Islet precursor cell (in vitro differentiated cells): ENCODE data around the gene CBX8.

ENCODE experiments used
- DNase-seq: peaks from one replicate; pipeline ENCODE4 v3.0.0-alpha.2; 2018

CBX8 gene

DNA sequence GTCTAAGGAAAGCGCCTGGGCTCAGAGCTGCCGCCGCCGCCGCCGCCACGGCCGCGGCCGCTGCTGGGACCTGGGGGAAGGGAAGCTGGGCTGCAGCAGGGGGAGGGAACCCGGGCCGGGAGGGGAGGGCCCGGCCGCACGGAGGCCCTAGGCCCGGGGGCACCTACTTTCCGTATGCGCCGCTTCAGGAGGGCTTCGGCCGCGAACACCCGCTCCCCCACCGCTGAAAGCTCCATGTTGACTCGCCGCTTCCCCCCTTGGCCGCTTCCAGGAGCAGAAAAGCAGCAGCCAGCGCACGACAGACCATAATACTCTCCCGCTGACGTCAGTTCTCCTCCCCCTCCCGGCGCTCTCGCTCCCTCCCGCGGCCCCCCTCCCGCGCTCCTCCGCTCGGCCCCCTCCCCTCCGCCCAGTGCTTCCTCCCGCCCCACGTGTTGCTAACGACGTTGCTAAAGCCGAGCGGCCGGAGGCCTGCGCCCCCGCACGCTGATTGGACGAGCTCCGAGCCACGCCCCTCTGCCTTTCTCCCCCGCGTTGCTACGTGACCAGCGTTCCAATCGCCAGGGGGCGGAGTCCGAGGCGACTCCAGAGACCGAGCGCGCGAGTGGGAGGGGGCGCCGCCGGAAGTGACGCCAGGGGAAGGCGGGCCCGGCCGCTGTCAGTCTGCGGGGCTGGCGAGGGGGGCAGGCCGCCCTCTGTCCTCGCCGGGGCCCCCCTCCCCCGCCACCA is at the start of gene CBX8:
Gene CBX8, minus strand, starts transcription at position 315 of the 729 bp plus-strand sequence. Its CDS starts 79 bp downstream, at position 236.
- DNase-seq = peak; percentile 100

DNA sequence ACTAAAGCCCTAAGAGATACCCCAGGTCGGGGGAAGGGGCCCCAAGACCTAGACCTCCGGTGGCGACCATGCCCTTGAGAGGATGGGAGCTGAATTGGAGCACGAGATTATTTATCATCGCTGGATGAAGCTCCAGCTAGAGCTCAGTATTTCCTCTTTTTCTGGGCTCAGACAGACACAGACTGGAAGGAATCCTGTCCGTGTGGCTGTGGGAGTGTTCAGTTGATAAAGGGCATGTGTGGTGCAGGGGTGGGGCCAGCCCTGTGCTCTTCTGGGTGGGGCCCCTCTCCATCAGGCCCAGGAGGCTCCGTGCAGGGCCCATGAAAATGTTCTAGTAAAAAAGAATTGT is 48.7 kb upstream of the CBX8 start:
- DNase-seq = peak; percentile 54

DNA sequence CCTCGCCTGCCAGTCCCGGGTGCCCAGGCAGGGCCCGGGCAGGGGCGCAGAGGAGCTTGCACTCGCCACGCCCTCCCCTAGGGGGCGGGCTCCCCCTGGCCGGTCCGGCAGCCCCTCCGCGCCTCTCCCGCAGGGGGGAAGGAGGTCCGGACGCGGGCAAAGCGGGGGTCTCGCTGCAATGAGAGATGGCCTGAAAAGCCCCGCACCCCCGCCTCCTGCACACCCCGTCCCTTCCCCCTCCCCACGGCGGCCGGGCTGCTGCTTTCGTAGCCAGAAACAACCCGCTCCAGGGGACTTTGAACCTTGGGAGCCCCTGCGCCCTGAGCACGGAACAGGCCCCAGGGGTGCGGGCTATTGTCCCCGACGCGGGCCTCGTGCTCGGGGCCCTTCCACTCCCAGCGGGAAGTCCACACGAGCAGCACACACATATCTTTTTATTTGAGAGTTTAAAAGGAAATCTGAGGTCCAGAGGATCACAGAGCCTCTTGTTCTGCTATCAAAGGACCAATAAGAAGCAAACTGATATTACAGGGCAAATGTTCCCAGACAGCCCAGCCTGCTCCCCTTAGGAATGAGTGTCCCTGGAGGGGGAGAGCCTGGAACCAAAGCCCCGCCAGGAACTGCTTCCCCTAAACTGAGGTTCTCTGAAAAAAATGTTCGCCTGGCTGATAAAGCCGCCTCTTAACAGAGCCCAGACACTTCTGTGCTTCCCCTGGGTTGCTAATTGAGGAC is 48.2 kb upstream of the CBX8 start:
- peak; percentile 80 for DNase-seq

DNA sequence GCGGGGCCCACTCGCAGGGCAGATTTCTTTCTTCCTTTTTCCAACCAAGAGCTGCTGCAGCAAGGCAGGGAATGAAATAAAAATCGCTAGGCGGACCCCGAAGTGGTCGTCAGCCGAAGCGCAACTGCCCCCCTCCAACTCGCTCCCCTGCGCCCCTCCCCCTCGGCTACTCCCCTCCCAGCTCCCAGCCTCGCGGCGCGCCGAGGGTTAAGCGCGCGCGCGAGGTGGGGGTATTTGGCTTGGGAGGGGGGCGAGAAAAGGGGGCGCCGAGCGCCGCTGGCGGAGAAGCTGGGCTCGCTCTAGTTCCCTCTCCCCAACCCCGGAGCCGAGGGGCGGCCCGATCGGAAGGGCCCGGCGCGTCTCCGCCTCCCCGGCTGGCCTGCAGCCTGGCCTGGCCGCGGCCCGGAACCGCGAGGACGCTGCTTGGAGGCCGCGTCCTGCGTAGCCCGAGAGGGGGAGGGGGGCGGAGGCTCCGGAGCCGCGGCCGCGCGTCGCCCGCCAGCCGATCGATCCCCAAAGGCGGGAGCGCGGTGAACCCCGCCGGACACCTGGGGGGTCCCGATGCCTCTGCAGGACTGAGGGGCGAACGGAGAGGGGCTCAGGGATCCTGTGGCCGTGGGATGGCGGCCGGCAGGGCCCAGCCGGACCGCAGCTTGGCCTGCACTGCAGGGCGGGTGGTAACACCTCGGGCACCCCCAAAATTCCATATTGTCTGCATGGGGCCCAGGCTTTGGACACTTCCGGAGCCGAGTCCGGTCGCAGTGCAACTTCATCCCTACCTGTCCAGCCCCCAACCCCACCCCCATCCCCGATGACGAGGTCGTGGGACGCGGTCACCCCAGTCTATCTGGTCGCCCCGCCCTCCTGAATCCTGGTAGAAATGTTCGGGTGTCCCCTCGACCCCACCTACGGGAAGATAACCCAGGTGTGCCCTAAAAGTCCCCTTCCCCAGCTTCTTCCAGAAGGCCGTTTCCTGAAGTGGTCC is 47.2 kb upstream of the CBX8 start:
- DNase-seq = no peak

DNA sequence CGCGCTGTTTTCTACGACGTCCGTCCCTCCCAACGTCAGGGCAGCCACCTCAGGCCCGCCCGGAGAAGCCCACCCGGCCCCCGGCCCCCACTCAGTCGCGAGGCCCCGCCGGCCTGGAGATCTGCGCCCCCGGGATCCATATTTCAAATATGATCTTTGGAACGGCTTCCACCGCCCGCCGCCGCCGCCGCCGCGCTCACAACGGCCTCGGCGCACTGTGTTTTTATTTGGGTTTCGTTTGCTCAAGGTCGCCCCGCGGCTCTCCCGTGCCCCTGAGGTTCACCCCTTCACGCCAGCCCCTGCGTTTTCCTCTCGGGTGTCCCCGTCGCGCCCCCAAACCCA is 46.6 kb upstream of the CBX8 start:
- DNase-seq = no peak

DNA sequence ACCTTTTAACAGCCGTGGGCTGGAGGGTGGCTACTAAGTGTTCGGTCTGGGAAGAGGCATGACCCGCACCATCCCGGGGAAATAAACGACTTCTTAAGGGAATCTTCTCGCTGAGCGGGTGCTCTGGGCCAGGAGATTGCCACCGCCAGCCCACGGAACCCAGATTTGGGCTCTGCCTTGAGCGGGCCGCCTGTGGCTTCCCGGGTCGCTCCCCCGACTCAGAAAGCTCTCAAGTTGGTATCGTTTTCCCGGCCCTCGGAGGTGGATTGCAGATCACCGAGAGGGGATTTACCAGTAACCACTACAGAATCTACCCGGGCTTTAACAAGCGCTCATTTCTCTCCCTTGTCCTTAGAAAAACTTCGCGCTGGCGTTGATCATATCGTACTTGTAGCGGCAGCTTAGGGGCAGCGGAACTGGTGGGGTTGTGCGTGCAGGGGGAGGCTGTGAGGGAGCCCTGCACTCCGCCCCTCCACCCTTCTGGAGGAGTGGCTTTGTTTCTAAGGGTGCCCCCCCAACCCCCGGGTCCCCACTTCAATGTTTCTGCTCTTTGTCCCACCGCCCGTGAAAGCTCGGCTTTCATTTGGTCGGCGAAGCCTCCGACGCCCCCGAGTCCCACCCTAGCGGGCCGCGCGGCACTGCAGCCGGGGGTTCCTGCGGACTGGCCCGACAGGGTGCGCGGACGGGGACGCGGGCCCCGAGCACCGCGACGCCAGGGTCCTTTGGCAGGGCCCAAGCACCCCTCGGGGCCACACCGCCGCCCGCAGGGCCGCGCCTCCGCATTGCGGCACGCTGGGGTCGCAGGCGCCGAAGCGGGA is 46.0 kb upstream of the CBX8 start:
- no peak for DNase-seq

DNA sequence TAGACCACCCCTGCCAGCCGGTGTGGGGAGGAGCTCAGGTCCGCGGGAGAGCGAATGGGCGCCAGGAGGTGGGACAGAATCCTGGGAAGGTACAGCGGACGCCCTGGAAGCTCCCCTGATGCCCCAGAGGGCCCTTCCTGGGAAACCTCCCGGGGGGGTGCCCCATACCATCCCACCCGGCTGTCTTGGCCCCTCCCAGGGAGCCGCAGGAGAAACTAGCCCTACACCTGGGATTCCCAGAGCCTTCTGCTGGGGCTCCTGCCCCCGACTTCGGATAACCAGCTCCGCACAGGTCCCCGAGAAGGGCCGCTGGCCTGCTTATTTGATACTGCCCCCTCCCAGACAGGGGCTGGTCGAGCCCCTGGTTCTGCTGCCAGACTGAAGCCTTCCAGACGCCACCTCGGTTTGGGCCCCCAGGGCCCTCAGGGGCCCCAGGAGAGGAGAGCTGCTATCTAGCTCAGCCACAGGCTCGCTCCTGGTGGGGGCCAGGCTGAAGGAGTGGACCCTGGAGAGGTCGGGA is 45.3 kb upstream of the CBX8 start:
- DNase-seq = no peak

DNA sequence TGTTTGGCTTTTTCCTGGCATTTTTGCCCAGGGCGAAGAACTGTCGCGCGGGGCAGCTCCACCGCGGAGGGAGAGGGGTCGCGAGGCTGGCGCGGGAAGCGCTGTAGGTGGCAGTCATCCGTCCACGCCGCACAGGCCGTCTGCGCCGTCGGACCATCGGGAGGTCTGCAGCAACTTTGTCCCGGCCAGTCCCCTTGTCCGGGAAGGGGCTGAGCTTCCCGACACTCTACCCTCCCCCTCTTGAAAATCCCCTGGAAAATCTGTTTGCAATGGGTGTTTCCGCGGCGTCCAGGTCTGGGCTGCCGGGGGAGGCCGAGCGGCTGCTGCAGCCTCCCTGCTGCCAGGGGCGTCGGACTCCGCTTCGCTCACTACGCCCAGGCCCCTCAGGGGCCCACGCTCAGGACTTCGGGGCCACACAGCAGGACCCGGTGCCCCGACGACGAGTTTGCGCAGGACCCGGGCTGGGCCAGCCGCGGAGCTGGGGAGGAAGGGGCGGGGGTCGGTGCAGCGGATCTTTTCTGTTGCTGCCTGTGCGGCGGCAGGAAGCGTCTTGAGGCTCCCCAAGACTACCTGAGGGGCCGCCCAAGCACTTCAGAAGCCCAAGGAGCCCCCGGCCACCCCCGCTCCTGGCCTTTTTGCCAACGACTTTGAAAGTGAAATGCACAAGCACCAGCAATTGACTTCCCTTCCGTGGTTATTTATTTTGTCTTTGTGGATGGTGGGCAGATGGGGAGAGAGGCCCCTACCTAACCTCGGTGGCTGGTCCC is 44.7 kb upstream of the CBX8 start:
- DNase-seq = peak; percentile 61

DNA sequence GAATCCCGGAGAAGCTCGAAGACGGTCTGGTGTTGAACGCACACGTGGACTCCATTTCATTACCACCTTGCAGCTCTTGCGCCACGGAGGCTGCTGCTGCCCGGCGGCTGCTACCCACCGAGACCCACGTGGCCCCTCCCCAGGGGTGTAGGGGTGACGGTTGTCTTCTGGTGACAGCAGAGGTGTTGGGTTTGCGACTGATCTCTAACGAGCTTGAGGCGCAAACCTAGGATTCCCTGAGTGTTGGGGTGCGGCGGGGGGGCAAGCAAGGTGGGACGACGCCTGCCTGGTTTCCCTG is 44.1 kb upstream of the CBX8 start:
- no peak for DNase-seq

DNA sequence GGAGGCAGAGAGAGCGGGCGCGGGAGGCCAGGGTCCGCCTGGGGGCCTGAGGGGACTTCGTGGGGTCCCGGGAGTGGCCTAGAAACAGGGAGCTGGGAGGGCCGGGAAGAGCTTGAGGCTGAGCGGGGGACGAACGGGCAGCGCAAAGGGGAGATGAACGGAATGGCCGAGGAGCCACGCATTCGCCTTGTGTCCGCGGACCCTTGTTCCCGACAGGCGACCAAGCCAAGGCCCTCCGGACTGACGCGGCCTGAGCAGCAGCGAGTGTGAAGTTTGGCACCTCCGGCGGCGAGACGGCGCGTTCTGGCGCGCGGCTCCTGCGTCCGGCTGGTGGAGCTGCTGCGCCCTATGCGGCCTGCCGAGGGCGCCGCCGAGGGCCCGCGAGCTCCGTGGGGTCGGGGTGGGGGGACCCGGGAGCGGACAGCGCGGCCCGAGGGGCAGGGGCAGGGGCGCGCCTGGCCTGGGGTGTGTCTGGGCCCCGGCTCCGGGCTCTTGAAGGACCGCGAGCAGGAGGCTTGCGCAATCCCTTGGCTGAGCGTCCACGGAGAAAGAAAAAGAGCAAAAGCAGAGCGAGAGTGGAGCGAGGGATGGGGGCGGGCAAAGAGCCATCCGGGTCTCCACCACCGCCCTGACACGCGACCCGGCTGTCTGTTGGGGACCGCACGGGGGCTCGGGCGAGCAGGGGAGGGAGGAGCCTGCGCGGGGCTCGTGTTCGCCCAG is 43.6 kb upstream of the CBX8 start:
- peak; percentile 77 for DNase-seq

DNA sequence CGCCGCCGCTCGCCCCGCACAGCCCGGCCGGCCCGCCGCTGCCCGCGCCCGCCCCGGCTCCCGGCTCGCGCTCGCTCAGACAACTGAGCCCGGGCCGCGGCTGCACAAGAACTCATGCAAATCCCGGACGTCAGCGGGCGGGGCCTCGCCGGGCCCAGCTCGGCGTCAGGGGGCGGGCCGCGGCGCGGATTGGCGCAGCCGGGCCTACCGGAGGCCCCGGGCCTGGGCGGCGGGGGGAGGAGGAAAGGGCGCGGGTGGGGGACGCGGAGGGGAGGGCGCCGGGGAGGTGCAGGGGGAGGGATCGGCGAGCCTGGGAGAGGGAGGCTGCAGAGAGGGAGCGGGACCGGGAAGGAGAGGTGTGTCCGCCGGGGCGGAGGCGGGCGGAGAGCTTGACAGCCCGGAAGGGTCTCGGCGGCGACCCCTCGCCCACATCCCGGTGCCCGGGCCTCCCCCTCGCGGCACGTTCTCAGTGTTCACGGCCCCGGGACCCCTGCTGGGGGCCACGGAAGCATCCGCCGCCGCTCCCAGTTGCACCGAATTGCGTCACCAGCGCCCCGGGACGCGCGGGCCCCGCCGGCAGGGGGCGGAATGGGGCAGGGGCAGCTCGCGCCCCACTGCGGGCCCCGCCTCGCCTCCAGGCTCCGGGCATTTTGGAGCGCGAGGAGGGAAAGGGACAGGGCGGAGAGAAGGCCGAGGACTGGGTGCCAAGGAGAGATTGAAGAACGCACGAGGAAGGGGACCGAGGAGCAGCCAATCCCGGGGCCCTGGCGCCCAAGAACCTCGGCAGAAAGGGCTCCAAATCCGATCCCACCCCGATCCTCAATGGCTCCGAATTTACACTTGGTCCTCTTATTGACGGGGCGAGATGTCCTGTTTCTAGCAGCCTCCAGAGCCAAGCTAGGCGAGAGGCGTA is 42.7 kb upstream of the CBX8 start, which contains the start of gene CBX4:
Gene CBX4, minus strand, starts transcription at position 85 of the 913 bp plus-strand sequence. CDS start 189 bp downstream, outside the sequence.
- DNase-seq = peak; percentile 98

DNA sequence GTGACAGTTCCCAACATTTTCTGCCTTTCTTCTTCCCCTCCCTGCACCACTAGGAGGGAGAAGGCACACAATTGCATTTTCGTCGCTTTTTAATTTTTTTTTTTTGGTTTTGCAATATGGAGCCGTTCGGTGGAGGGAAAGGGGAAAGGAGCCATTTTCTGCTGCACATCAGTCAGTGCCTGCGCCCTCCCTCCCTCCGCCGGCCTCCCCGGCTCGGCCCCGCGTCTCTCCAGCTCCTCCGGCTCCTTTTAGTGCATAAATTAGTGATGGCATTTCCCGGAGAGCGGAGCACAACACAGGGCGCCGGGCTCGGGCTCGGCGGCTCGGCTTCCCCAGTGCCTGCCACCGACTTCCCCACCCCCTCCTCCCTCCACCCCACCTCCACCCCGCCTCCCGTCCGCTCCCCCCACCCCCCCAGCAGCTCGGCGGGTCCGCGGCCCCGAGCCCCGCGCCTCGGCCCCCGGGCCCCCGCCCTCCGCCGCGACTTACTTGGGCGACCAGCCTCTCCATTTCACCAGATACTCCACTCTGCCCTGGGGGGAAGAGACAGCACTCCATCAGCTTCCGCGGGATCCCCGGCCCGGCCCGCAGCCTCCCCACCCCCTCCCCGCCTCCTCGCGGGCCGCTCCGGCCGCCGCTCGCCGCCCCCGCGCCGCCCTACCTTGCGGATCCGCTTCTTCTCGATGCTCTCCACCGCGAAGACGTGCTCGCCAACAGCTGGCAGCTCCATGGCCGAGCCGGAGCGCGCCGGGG is 41.8 kb upstream of the CBX8 start:
- peak; percentile 86 for DNase-seq

DNA sequence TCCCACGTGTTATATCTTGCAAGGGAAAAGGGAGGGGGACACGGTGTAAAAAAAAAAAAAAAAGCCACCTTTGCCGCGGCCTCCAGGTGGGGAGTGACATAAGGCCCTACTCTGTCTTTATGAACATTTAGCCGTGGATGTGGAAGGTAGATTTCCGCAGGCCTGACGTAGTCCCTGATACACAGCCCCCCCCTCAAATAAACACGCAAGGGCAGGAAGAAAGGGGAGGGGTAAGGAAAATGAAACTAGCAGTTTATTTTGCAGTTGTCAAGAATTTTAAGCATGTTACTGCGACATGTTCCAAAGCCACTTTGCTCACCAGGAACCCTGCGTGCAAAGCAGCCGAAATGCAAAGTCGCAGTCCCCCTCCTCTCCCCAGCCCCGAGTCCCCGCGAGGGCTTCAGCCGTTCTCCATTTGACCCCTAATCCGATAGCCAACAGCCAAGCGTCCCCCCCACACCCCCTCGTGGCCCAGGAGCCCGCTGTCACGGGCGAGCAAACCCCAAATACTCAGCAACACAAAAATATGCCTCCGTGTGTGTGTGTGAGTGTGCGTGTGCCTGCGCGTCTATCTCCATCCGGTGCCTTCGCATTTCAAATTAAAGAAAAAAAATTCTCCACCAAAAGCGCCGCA is 41.1 kb upstream of the CBX8 start:
- DNase-seq = no peak

DNA sequence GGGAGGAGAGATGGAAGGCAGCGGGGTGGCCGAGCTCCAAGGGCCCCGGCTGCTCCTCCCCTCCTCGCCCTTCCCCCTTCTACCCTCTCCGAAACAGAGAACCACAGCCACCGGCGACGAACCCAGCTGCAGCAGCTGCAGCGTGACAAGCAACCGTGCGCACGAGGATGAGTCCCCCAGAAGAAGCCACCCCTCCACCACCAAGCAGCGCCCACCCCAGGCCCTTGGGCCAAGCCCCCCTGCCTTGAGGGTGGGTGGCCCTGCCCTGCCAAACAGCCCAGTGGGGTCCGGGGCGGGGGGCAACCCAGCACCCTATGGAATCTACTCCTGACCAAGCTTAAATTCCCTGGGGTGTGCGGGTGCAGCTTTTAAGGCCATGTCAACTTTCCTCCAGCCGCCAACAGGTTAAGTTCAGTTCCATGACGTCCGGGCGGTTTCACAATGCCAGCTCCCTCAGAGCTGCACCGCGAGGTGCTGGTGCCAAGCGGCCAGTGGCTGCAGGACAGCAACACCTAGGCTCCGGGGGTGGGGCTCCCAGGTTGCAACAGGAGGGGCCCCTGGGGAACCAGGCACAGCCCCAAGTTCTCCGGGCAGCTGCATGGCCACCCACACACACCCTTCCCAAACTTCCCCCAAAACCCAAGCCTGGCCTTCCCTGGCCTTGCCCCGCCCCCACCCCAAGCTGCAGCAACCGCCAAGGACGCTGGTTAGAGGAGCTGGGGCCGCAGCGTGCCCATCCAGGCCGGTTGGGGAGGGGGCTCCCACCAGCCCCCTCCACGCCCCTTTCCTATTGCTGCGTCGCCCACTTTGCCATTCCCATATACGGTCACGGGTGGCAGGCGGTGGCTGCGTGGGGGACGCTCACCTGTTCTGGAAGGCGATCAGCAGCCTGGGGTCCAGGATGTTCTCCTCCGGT is 40.4 kb upstream of the CBX8 start:
- peak; percentile 76 for DNase-seq

DNA sequence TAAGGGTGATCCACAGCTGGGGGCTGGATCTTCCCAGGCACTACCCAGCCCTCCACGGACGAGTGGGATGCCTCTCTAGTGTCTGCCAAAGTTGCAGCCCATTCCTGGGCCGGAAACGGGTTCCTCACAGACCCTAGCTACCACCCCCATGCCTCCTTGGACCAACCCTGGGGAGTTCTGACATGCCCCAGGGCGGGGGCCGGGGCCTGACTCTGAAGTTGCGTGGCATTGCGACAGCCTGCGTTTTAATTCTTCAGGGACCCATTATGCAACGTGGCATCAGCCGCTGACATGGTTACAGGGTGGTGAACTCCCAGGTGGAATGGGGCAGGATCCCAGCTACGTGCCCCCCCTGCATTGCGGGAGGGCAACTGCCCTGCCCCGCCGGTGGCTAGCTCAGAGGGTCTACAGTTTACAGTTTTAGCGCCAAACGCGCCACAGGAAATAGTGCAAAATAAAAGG is 39.7 kb upstream of the CBX8 start:
- DNase-seq = no peak

DNA sequence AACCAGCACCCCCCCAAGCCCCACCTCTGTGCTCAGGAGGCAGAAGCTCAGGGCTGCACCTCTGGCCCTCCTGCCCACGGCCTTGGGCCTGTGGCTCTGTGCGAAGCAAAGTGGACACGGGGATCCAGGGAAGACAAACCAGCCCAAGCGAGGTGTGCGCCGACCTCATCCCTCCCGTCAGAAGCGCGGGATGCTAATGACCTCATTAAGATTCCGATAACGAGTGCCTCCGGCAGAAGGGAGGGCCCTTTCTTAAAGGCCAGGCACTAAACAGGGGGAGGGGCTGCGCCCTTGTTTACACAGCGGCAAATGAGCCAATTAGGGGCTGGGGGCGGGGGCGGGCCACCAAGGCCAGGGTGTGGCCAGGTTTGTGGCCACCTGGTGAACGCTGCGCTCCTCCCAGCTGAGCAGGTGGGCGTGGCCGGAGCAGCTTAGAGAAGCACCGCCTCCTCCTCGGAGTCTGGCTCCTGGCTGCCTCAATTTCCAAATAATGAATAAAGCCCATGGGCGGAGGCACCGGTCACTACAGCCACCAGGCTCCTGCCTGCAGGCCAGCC is 39.2 kb upstream of the CBX8 start:
- DNase-seq = peak; percentile 97

DNA sequence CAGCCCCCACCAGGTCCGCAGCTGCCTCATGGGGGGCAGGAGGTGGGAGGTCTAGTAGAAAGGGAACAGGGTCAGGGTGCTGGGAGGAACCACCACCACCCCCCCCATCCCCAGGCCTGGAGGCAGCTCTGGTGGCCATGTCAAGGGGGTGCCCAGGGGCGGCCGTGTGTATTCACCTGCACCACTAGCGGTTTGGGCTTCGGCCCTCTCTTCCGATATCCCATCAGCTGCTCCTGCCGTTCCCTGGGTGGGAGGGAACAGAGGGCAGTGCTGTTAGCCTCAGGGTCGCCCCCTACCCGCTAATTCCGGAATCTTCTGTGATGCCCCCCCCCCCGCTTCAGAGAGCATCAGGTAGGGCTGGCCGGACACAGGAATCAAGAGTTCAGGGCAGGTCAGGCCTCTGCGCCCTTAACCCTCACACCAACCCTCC is 38.6 kb upstream of the CBX8 start:
- DNase-seq = no peak
